Measurements from ENCODE around the gene TUFT1.

DNA sequence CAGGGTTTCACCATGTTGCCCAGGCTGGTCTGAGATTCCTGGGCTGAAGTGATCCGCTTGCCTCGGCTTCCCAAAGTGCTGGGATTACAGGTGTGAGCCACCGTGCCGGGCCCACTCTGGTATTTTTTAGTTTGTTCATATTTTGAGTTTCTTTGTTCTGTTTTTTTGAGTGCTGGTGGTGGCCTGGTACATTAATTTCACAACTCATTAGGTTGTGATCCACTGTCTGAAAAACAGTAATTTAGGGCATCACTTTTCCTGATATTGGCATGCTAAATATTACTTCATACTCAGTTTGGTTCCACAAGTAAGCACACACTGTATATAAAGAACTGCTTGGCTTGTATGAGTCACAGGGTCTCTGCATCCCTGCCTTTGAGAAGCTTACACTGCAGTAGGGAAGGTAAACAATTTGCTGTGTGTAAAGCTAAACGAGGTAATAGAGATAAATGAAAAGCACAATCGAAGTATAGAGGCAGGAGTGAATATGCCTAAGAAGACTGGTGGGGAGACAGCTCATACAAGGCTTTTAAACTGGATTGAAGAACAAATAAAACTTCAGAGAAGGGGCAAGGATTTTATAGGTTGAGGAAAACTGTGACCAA, 79.5 kb downstream of the TUFT1 start:
- no peak for TF ChIP-seq CTCF (IDR thresholded peaks at IDR 0.05)
- TF ChIP-seq POLR2A (IDR thresholded peaks at IDR 0.05), result no peak

All from heart left ventricle (tissue), 13 donors.